GM12873 (cell line): ENCODE data around the gene SERGEF.

ENCODE experiments used
- TF ChIP-seq, protein P1 (sequence below): IDR thresholded peaks from 2 replicates; pipeline ENCODE4 v1.5.1; 2012; ENCODE audit warnings: low read depth, mild to moderate bottlenecking, moderate library complexity, low read length, control low read depth; ENCODE audit not compliant: insufficient read depth; ENCODE audit errors: missing control alignments

Gene SERGEF

GRCh38 chr11:17905477-17905876 is 107.4 kb downstream of the SERGEF start:
- TF ChIP-seq, protein P1, sequence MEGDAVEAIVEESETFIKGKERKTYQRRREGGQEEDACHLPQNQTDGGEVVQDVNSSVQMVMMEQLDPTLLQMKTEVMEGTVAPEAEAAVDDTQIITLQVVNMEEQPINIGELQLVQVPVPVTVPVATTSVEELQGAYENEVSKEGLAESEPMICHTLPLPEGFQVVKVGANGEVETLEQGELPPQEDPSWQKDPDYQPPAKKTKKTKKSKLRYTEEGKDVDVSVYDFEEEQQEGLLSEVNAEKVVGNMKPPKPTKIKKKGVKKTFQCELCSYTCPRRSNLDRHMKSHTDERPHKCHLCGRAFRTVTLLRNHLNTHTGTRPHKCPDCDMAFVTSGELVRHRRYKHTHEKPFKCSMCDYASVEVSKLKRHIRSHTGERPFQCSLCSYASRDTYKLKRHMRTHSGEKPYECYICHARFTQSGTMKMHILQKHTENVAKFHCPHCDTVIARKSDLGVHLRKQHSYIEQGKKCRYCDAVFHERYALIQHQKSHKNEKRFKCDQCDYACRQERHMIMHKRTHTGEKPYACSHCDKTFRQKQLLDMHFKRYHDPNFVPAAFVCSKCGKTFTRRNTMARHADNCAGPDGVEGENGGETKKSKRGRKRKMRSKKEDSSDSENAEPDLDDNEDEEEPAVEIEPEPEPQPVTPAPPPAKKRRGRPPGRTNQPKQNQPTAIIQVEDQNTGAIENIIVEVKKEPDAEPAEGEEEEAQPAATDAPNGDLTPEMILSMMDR, result no peak

- TF ChIP-seq, protein P1, result no peak
Measured at GRCh38 chr11:17901481-17901880, 111.4 kb downstream of the SERGEF start.

GRCh38 chr11:17898782-17899181 is 114.1 kb downstream of the SERGEF start:
- TF ChIP-seq, protein P1, result no peak

GRCh38 chr11:17898071-17898470 is 114.8 kb downstream of the SERGEF start:
- TF ChIP-seq, protein P1, result no peak

- TF ChIP-seq, protein P1, result no peak
Measured at GRCh38 chr11:17897495-17897894, 115.4 kb downstream of the SERGEF start.

- TF ChIP-seq, protein P1, result no peak
Measured at GRCh38 chr11:17894929-17895658, 117.8 kb downstream of the SERGEF start.

GRCh38 chr11:17892409-17892808 is 120.4 kb downstream of the SERGEF start:
- TF ChIP-seq, protein P1, result no peak
